Muscle of arm (tissue), 12 donors: ENCODE measurements around the gene AGBL5. TPM values are rescaled to one million over a fixed set of nuclear protein-coding genes. Genes with fewer than 3 reads are reported as not detected.

Experiments used
- DNase-seq: peaks from one replicate; pipeline ENCODE4 v3.0.0-alpha.2; 2013
- polyA plus RNA-seq, 12 donors: library from polyadenylated mRNA; unstranded; fragments of 120-200 nt; gene quantifications; one replicate each; pipeline ENCODE4 v1.2.1, GENCODE V29; 2013; ENCODE audit not compliant: insufficient read length in 12 of 12

AGBL5 gene
- polyA plus RNA-seq, 12 donors = 17.0 to 62.7 (median 20.1) TPM; not detected in 1

- DNase-seq = no peak
These were observed 36.4 kb downstream of the AGBL5 start for GRCh38 chr2:27087823-27088410.

- DNase-seq = no peak
These were observed 37.2 kb downstream of the AGBL5 start for GRCh38 chr2:27088634-27089033.

- DNase-seq = no peak
These were observed 37.9 kb downstream of the AGBL5 start for GRCh38 chr2:27089111-27089954.

- no peak for DNase-seq
These were observed 40.6 kb downstream of the AGBL5 start for GRCh38 chr2:27091746-27092695.

DNA sequence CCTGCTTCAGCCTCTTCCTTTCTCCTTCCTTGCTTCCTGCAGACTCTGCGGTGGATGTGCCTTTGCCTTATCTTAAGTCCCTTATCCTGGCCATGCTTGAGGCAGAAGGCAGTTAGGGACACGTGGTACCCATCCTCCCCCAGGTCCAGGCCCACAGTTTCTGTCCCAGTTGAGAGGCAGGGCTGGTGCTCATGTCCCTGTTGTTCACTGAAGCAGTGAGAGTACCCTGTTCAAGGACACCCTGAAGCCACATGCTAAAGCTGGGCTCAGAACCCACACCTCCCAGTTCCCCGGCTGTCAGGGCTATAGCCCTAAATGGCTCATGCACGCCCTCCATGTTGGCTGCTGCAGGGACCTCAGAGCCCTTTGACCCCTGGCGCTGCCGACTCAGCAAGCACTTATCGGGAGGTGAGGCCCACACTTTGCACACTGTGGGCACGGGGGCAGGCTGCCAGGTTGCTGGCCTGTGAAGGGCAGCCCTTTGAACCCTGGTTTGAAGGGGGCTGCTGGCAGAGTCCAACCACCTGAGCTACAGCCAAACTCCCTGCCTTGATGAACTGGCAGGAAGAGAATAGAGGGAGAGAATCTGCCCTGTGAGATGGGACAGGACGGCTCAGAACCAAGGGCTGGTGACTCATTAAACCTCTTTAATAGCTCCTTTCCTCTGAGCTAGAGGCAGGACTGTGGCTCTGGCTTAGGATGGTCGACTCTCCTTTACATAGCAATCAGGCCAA lies 41.4 kb downstream of the AGBL5 start:
- no peak for DNase-seq

GRCh38 chr2:27093430-27094352 lies 42.2 kb downstream of the AGBL5 start:
- no peak for DNase-seq

DNA sequence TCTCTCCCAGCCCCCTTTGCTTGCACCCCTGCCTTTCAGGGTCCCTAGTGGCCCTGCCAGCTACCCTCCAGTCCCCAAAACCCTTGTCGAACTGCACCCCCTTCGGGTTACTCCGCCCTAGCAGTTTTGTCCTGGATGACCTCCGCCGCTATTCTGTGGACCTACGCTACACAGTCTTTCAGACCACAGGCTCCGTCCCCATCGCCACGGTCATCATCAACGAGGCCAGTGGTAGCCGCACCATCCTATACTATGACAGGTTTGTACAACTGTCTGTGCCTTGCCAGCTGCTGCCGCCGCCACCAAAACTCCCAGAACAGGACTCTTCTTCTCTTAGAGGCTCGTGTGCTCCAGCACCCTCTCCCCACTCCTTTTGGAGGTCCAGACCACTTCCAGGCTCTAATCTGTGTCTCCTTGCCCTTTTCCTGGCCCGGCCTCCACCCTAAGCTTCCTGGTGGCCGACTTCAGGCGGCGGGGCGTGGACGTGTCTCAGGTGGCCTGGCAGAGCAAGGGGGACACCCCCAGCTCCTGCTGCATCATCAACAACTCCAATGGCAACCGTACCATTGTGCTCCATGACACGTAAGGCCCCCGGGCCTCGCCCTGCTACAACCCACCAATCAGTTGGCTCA lies 43.0 kb downstream of the AGBL5 start:
- DNase-seq = no peak

GRCh38 chr2:27095427-27095744 lies 43.9 kb downstream of the AGBL5 start:
- no peak for DNase-seq

DNA sequence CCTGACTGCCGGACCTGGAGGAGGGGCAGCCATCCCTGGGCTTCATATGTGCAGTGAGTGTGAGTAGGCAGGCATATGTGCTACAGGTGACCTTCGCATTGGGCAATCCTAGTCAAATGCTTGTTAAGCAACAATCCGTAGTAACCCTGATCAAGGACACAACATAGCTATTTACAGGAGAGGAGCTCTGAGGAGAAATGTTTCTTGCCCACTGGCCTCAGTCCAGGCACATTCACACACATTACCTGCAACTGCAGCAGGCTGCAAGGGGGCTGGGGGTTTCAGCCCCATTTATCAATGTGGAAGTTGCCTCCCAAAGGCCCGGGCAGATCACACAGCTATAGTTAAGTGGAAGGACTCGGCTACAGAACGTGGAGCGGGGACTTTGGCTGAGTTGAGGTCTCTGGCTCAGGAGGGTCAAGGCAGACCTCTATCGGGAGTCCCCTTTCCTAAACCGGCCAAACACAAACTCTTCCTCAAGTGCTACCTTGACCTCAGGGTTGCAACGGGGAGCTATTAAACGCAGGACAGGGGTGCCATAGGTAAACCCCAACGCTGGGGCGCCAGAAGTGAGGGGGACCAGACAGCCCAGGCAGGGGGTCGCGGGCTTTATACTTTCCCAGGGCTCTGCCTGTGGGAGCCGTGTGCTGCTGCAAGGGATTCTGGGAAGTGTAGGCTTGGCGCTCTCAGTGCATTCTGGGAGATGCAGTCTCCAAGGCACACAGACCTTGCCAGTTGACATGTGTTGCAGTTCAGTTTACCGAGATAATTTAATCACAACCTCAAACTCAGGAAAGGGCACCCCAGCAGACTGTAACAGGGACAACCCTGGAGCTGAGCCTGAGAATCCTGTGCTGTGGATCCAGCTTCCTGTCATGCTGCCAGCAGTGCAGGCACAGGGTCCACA lies 44.5 kb downstream of the AGBL5 start:
- peak; percentile 77 for DNase-seq

DNA sequence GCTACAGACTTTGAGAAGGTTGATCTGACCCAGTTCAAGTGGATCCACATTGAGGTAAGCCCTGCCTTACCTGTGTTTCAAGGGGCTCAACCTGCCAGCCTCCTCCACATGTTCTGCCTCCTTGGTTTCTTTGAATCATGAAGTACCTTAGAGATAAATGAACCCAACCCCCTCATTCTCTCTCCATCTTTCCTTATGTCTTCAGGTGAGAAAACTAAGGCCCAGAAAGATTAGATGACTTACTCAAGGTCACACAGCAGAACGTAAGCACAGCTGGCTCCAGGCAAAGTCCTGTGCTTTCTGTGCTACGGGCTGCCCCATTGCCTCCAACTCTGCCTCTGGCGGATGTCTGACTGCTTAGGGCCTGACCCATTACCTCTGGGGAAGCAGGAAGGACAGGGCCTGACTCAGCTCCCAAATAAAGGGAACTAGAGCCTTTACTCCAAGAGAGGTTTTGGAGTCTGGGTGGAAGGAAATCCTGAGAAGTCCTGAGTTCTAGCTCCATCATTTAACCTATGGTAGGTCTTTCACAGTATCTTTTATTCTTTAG lies 45.4 kb downstream of the AGBL5 start:
- no peak for DNase-seq

- no peak for DNase-seq
These were observed 45.9 kb downstream of the AGBL5 start for GRCh38 chr2:27097341-27097740.

DNA sequence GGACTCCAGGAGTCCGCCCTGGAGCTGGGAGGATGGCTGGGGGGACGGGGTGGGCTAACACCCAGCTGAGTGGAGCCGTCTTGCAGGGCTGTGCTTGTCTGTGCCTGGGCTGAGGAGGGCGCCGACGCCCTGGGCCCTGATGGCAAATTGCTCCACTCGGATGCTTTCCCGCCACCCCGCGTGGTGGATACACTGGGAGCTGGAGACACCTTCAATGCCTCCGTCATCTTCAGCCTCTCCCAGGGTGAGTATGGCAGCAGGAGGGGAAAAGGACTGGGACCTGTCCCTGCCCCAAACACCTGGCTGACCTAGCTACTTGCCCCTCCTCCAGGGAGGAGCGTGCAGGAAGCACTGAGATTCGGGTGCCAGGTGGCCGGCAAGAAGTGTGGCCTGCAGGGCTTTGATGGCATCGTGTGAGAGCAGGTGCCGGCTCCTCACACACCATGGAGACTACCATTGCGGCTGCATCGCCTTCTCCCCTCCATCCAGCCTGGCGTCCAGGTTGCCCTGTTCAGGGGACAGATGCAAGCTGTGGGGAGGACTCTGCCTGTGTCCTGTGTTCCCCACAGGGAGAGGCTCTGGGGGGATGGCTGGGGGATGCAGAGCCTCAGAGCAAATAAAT lies 48.0 kb downstream of the AGBL5 start:
- no peak for DNase-seq

- no peak for DNase-seq
These were observed 48.6 kb downstream of the AGBL5 start for GRCh38 chr2:27100036-27100435.

- no peak for DNase-seq
These were observed 50.9 kb downstream of the AGBL5 start for GRCh38 chr2:27102329-27102728.

DNA sequence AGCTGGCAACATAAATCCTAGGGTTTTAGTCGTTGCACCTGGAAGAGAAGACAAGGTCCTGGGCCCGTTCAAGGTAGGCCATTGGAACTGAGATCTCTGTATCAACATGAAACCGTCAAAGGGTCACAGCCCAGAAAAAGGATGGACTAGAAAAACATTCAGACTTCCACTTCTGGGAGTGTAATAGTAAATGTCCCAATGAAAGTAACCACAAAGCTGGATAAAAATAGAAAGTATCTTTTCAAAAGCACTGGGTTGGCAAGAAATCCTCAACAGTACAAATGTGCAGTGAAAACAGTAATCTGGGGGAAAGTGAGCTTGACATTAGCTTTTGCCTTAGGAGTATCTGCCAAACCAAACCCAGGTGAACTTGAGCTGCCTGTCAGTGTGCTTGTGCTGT lies 54.5 kb downstream of the AGBL5 start:
- no peak for DNase-seq

DNA sequence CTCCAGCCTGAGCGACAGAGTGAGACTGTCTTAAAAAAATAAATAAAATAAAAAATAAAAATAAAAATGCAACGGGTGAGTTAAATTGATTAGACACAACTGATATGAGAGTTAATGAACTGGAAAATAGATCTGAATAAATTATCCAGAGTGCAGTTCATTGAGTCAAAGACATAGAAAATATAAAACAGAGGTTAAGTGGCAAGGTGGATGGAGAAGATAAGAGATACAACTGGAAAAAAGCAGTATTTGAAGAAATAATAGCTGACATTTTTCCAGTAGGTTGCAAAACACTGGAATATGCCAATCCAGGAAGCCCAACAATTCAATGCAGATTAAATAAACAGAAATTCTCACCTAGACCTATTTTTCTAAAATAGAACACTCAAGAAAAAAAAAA lies 56.8 kb downstream of the AGBL5 start:
- no peak for DNase-seq

DNA sequence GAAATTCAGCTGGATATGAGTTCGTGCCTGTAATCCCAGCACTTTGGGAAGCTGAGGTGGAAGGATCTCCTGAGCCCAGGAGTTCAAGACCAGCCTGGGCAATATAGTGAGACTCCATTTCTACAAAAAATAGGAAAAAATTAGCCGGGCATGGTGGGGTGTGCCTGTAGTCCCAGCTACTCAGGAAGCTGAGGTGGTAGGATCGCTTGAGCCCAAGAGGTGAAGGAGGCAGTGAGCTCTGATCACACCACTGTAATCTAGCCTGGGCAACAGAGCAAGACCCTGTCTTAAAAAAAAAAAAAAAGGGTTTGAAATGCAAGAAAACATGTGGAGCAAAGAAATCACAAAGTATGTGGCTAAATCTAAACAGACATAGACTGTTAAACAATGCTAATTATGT lies 57.6 kb downstream of the AGBL5 start:
- DNase-seq = no peak
